GM21367 (cell line): ENCODE results near the gene KRTAP3-1.

ENCODE experiments used
- ATAC-seq: cut with Tn5 transposase; IDR thresholded peaks from one replicate; pipeline ENCODE4 v1.9.1; 2021; ENCODE audit not compliant: unreplicated experiment

Gene KRTAP3-1

DNA sequence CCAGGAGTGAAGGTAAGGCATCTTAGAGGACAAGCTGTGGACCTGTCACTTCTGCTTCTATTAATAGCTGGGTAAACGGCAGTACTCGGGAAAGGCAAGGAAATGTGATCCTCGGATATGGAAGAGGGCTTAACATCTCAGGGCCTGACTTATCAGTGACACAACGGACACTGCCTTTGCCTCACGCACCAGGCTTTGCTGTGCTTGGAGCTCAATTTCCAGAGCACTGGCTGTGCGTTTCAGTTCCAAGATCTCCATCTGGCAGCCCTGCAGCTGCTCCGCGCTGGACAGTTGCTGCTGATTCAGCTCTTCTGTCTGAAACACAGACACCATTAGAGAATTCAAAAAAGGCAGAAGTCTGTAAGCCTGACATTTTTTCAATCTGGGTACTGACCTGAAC is 28.3 kb downstream of the KRTAP3-1 start:
- no peak for ATAC-seq

DNA sequence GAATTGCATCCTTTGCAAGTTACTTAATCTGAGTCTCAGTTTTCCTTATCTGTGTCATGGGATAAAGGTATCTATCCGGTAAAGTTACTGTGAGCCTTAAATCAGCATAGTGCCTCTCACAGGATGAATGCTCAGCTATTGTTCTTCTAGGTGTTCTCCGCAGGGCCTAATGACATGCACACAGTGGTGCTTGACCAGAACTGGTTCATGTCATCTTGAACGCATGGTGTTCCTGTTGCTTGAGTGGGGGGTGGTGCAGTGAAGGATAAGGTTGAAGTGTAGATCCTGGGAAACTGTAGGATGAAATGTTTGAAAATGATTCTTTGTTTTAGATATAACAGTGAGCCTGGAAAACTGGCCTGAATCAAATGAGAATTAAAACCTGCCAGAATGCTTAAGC is 28.8 kb downstream of the KRTAP3-1 start:
- ATAC-seq, result no peak

DNA sequence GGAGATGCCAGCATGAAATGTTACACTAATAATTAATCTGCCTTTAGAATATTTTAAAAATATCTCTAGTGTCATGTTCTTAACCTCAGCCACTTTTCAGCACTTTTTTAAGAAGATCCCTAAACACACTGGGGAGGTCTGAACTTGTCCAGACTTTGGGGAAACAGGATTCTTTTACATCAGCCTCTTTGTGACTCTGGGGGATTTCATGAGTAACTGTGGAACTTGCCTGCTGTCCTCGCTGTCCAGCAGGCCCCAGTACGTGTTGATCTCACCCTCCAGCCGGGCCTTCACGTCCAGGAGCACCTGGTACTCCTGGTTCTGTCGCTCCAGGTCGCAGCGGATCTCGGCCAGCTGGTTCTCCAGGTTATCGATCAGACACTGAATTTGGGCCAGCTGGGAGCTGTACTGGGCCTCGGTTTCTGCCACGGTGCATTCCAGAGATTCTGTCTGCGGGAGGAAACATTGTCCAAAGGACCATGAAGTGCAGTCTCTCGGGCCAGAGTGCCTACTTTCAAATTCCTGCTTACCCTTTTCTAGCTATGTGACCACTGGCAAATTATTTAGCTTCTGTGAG is 30.3 kb downstream of the KRTAP3-1 start:
- no peak for ATAC-seq

DNA sequence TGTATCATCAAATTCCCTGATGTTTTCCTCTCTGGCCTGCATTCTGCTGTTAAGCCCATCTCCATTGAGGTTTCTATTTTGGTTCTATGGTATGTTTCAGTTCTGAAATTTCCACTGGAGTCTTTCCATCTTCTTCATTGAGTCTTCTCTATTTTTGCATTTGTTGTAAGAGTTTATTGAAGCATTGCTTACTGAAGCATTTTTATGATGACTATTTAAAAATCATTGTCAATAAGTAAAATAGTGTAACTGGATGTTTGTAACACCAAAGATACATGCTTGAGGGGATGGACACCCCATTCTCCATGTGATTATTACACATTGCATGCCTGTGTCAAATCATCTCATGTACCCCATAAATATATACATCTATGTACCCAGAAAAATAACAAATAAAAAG is 33.4 kb downstream of the KRTAP3-1 start:
- ATAC-seq, result no peak

DNA sequence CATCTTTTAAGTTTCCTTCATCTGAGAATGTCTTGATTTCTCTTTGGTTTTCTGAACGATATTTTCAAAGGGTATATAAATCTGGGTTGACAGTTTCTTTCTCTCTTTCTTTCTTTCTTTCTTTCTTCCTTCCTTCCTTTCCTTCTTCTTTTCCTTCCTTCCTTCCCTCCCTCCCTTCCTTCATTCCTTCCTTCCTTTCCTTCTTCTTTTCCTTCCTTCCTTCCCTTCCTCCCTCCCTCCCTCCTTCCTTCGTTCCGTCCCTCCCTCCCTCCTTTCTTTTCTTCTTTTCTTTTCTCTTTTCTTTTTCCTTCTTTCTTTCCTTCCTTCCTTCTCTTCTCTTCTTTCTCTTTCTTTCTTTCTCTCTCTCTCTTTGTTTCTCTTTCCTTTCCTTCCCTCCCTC is 34.6 kb downstream of the KRTAP3-1 start:
- ATAC-seq, result no peak

DNA sequence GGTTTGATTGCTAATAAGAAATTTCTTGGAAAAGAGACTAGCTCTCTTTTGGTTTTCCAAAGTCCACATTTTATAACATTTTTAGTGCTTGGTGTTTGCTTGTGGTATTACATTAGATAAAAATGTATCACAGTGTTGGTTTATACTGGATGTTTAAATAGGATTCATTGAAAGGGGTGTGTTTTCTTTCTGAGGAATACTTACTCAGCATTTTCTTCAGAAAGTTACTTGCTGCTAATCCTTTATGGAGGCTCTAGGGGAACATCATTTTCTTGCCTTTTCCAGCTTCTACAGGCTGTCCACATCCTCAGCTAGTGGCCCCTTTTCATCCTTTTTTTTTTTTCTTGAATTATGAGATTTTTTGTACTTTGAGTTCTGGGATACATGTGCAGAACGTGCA is 41.3 kb downstream of the KRTAP3-1 start:
- ATAC-seq, result no peak

DNA sequence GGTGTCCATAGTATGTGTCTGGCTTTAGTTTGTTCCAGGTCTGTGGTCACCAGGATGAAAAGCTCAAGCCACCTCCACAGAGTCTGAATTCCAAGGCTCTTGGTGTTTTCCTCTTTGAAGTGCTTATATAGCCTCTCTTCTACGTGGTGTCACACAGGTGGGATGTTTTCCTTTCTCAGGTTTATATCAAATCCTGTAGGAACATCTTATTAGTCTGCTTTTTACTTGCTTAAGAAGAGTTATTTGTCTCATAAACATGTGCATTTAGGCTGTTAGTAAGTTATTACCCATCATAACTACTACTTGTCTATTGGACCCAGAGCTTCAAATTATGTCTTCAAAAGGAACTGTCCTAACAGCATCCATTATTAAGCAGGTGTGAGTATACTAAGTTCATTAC is 42.1 kb downstream of the KRTAP3-1 start, which contains the start of gene KRT39:
TSS of gene KRT39 (minus strand) at position 101 of the 400 bp plus-strand sequence. CDS start at position 9, 92 bp downstream.
- no peak for ATAC-seq

DNA sequence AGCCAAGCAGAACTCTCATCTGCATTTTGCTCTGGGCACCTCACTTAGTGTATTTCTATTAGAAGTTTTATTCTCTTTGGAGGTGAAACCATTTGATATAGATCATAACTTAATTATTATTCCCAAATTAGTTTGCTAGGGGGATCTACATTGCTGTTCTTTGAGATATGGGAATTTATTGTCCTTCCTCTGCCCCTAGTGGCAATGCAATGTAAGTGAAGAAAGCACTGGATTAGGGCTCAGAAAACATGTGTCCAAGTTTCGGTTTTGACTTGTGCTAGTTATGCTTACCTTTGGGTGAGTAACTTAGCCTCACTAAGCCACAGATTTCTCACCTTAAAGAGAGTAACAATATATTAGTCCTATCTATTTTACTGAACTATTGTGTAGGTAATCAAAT is 45.1 kb downstream of the KRTAP3-1 start:
- no peak for ATAC-seq

DNA sequence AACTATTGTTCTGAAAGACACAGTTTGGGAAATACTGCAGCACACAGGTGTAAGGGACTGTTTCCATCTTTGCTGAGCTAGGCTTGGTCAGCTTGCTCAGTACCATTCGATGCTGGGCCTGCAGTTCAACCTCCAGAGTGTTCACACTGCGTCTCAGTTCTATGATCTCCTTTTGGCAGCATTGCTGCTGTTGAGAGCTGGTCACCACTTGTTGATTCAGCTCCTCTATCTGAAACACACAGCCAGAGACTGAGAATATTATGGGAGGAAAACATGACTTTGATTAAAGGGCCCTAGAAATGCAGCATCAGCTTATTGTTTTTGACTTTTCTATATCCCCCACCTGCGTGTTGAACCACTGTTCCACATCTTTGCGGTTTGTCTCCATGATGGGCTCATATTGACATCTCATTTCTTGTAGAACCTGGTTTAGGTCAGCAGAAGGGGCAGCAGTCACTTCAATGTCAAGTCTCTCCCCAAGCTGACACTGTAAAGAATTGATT is 46.8 kb downstream of the KRTAP3-1 start:
- ATAC-seq, result no peak

DNA sequence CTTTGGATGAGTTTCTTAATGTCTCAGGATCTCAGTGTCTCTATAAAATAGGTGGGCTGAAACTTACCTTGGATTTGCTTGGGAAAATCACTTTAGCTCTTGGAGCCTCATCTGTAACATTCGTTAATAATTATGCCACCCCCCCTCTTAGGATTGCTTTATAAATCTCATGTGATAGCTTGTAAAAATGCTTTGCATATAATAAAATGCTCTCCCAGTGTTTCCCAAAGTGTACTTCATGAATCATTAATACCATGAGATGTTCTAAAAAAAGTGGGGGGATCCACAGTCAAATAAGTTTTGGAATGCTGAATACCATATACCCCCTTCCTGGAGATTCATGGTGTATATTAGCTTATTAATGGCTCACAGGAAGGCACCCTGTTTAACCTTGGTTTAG is 47.3 kb downstream of the KRTAP3-1 start:
- ATAC-seq, result no peak

DNA sequence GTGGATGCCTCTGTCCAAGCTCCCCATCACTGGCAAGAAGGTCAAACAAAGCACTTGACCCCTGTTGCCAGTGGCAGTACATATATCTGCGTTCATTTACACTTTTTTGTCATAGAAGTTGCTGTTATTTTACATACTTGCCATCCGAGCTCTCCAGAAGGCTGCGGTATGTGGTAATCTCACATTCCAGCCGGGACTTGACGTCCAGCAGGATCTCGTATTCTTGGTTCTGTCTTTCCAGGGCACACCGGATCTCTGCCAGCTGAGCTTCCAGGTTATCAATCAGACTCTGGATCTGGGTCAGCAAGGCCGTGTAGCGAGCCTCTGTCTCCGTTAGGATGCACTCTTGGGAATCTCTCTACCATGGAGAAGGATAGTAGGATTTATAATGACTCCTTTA is 48.8 kb downstream of the KRTAP3-1 start:
- no peak for ATAC-seq
